H9 (cell line): ENCODE data around the gene TDRD7. TPM values are rescaled to one million over a fixed set of nuclear protein-coding genes. Genes with fewer than 3 reads are reported as not detected.

Experiments used
- DNase-seq: peaks from one replicate; pipeline ENCODE4 v3.0.0-alpha.2; 2017
- H2AFZ ChIP-seq: one replicate; pipeline ENCODE4 v1.6.1; 2013; ENCODE audit warnings: mild to moderate bottlenecking, low read length, control low read depth, moderate library complexity
- H2AK5ac ChIP-seq: 2 replicates; pipeline ENCODE4 v1.6.1; 2013; ENCODE audit warnings: low read length, control low read depth, mixed read lengths; ENCODE audit not compliant: insufficient read length
- H2BK120ac ChIP-seq: one replicate; pipeline ENCODE4 v1.6.1; 2013; ENCODE audit warnings: low read depth, mild to moderate bottlenecking, low read length, control low read depth, inconsistent platforms; ENCODE audit not compliant: poor library complexity, severe bottlenecking
- H2BK12ac ChIP-seq: 2 replicates; pipeline ENCODE4 v1.6.1; 2013; ENCODE audit warnings: low read length, control low read depth, mixed read lengths, low read depth; ENCODE audit not compliant: insufficient read length
- H2BK15ac ChIP-seq: 2 replicates; pipeline ENCODE4 v1.6.1; 2013; ENCODE audit warnings: low read depth, low read length, control low read depth
- H2BK20ac ChIP-seq: one replicate; pipeline ENCODE4 v1.6.1; 2013; ENCODE audit warnings: low read depth, mild to moderate bottlenecking, low read length, control low read depth, inconsistent platforms; ENCODE audit not compliant: poor library complexity, severe bottlenecking
- H2BK5ac ChIP-seq: 2 replicates; pipeline ENCODE4 v1.6.1; 2013; ENCODE audit warnings: low read length, control low read depth, mixed read lengths; ENCODE audit not compliant: insufficient read length
- H3K14ac ChIP-seq: 2 replicates; pipeline ENCODE4 v1.6.1; 2013; ENCODE audit warnings: low read length, control low read depth; ENCODE audit not compliant: insufficient read depth
- H3K18ac ChIP-seq: 2 replicates; pipeline ENCODE4 v1.6.1; 2013; ENCODE audit warnings: low read depth, mild to moderate bottlenecking, mixed read lengths, low read length, control low read depth; ENCODE audit not compliant: insufficient read length
- H3K23ac ChIP-seq: 2 replicates; pipeline ENCODE4 v1.6.1; 2013; ENCODE audit warnings: low read length, control low read depth, mixed read lengths, low read depth; ENCODE audit not compliant: insufficient read length
- H3K23me2 ChIP-seq: 2 replicates; pipeline ENCODE4 v1.6.1; 2013; ENCODE audit warnings: low read depth, mild to moderate bottlenecking, mixed read lengths, low read length, control low read depth; ENCODE audit not compliant: insufficient read length, poor library complexity, severe bottlenecking
- H3K27ac ChIP-seq: 2 replicates; pipeline ENCODE4 v1.5.1; 2013; ENCODE audit warnings: low read length, control low read depth, mixed read lengths, low read depth; ENCODE audit not compliant: insufficient read length
- H3K27me3 ChIP-seq: 2 replicates; pipeline ENCODE4 v1.6.1; 2013; ENCODE audit warnings: low read length, control low read depth, inconsistent platforms; ENCODE audit not compliant: insufficient read depth
- H3K4ac ChIP-seq: 2 replicates; pipeline ENCODE4 v1.6.1; 2013; ENCODE audit warnings: low read depth, mild to moderate bottlenecking, control low read depth, inconsistent platforms, low read length, moderate library complexity
- H3K4me1 ChIP-seq: 2 replicates; pipeline ENCODE4 v1.6.1; 2013; ENCODE audit warnings: low read length, control low read depth, inconsistent platforms; ENCODE audit not compliant: insufficient read depth
- H3K4me2 ChIP-seq: 2 replicates; pipeline ENCODE4 v1.6.1; 2013; ENCODE audit warnings: low read length, control low read depth, mixed read lengths; ENCODE audit not compliant: insufficient read length, insufficient read depth
- H3K56ac ChIP-seq: 2 replicates; pipeline ENCODE4 v1.6.1; 2013; ENCODE audit warnings: low read depth, mild to moderate bottlenecking, mixed read lengths, low read length, control low read depth; ENCODE audit not compliant: insufficient read length
- H3K79me1 ChIP-seq: 2 replicates; pipeline ENCODE4 v1.6.1; 2013; ENCODE audit warnings: low read depth, mild to moderate bottlenecking, moderate library complexity, low read length, control low read depth, inconsistent platforms; ENCODE audit not compliant: insufficient read depth, poor library complexity, severe bottlenecking
- H3K79me2 ChIP-seq: 2 replicates; pipeline ENCODE4 v1.6.1; 2013; ENCODE audit warnings: low read length, control low read depth, inconsistent platforms; ENCODE audit not compliant: insufficient read depth
- H3K9ac ChIP-seq: 2 replicates; pipeline ENCODE4 v1.6.1; 2013; ENCODE audit warnings: low read length, control low read depth, mixed read lengths; ENCODE audit not compliant: insufficient read length; ENCODE audit errors: extremely low read depth
- H3K9me3 ChIP-seq: one replicate; pipeline ENCODE4 v1.6.1; 2013; ENCODE audit warnings: low read depth, low read length, inconsistent platforms; ENCODE audit not compliant: control insufficient read depth
- H3T11ph ChIP-seq: one replicate; pipeline ENCODE4 v1.6.1; 2013; ENCODE audit warnings: mild to moderate bottlenecking, low read length, control low read depth, inconsistent platforms
- H4K20me1 ChIP-seq: one replicate; pipeline ENCODE4 v1.6.1; 2013; ENCODE audit not compliant: control insufficient read depth, insufficient read length, insufficient read depth
- H4K5ac ChIP-seq: 2 replicates; pipeline ENCODE4 v1.6.1; 2013; ENCODE audit warnings: low read depth, mild to moderate bottlenecking, mixed read lengths, low read length, control low read depth; ENCODE audit not compliant: insufficient read length
- H4K8ac ChIP-seq: replicated peaks from 2 replicates; pipeline ENCODE4 v1.6.1; 2013; ENCODE audit warnings: low read length, control low read depth, mixed read lengths, low read depth; ENCODE audit not compliant: insufficient read length
- H4K91ac ChIP-seq: 2 replicates; pipeline ENCODE4 v1.6.1; 2013; ENCODE audit warnings: low read depth, mild to moderate bottlenecking, moderate library complexity, mixed read lengths, low read length, control low read depth; ENCODE audit not compliant: insufficient read length
- H3K27ac Mint-ChIP-seq, 3 experiments: 2 replicates in 2 of 3; 3 replicates in 1 of 3; pipeline ENCODE4 v1.8.0; 2020 to 2021; ENCODE audit warnings: mixed read lengths in 3 of 3, mild to moderate bottlenecking in 1 of 3, moderate library complexity in 1 of 3
- H3K27me3 Mint-ChIP-seq: 2 replicates; pipeline ENCODE4 v1.8.0; 2021; ENCODE audit warnings: low read depth, mild to moderate bottlenecking, moderate library complexity, mixed read lengths
- H3K36me3 Mint-ChIP-seq, 3 experiments: 2 replicates in 2 of 3; 3 replicates in 1 of 3; pipeline ENCODE4 v1.8.0; 2020 to 2021; ENCODE audit warnings: low read depth in 3 of 3, mixed read lengths in 3 of 3; ENCODE audit not compliant: insufficient read depth in 1 of 3
- H3K4me1 Mint-ChIP-seq, 2 experiments: 2 replicates each; pipeline ENCODE4 v1.8.0; 2020; ENCODE audit warnings: mixed read lengths in 2 of 2
- H3K4me3 Mint-ChIP-seq, 2 experiments: 2 replicates in 1 of 2; 3 replicates in 1 of 2; pipeline ENCODE4 v1.8.0; 2020 to 2021; ENCODE audit warnings: mild to moderate bottlenecking in 2 of 2, mixed read lengths in 2 of 2, moderate library complexity in 1 of 2
- H3K9me3 Mint-ChIP-seq, 2 experiments: 2 replicates in 1 of 2; 3 replicates in 1 of 2; pipeline ENCODE4 v1.8.0; 2020; ENCODE audit warnings: mild to moderate bottlenecking in 2 of 2, mixed read lengths in 2 of 2, moderate library complexity in 1 of 2
- CTCF ChIP-seq: fragments of 200-600 bp; sonication (generic); conservative IDR thresholded peaks from 3 replicates; pipeline ENCODE4 v1.8.0; 2021; ENCODE audit warnings: antibody characterized with exemption, mild to moderate bottlenecking
- WGBS: extraction: QIAGEN DNeasy Blood & Tissue Kit; methylation state at CpG from one replicate; pipeline ENCODE4 v1.1.7; 2013; ENCODE audit warnings: missing lambda C conversion rate, low lambda C conversion rate, mixed read lengths; ENCODE audit not compliant: insufficient read length; ENCODE audit errors: extremely low coverage; 5-methylcytosine and 5-hydroxymethylcytosine counted together
- total RNA-seq: library from RNA; stranded (reverse); gene quantifications from 2 replicates; pipeline ENCODE4 v1.2.1, GENCODE V29; 2021

TDRD7 gene
- total RNA-seq, 1 experiment from 2014 or later, result 5.1 TPM

- Mint-ChIP-seq H3K27ac (peak overlapping the region; percentile 80 to 99 (median 96); a peak in 6 of 7 replicates), H3K4me3 (peak overlapping the region; percentile 26 to 32; a peak in 2 of 5 replicates), H3K9me3 (no peaks in the 10 kb centered on the region; a peak in 1 of 5 replicates), H3K36me3 (no peaks in the 10 kb centered on the region), H3K27me3 (no peaks in the 10 kb centered on the region; the same call in none of the 2 replicates), H3K4me1 (peaks cover 34 to 38% of the 10 kb centered on the region in 2 experiments)
- Histone ChIP-seq H4K20me1 (no peaks in the 10 kb centered on the region), H3K27me3 (no peaks in the 10 kb centered on the region), H4K91ac (no peak overlapping the region), H3K9me3 (no peaks in the 10 kb centered on the region), H3K23me2 (no peaks in the 10 kb centered on the region), H3K9ac (no peak overlapping the region), H3K14ac (no peak overlapping the region), H2BK12ac (no peak overlapping the region), H3K4me2 (peak overlapping the region; percentile 1), H3K4me1 (peaks cover 2% of the 10 kb centered on the region; the same call in 1 of the 2 replicates), H2BK5ac (no peak overlapping the region), H3K79me1 (no peaks in the 10 kb centered on the region), H3K79me2 (no peaks in the 10 kb centered on the region), H3K23ac (no peak overlapping the region), H3K18ac (no peak overlapping the region), H2AFZ (no peak overlapping the region), H2BK15ac (no peak overlapping the region), H4K8ac (no peak overlapping the region), H2AK5ac (no peak overlapping the region), H3T11ph (no peak overlapping the region), H2BK120ac (no peak overlapping the region), H2BK20ac (no peak overlapping the region), H3K56ac (no peak overlapping the region), H3K4ac (no peak overlapping the region), H4K5ac (no peak overlapping the region), H3K27ac (peak overlapping the region; percentile 49)
- DNase-seq, result peak; percentile 76
- TF ChIP-seq CTCF, result no peak
- WGBS, result no CpG with 5 or more reads among the region's 8 CpGs
Observed at GRCh38 chr9:97528529-97529230, 116.8 kb downstream of the TDRD7 start.
